Measurements from ENCODE around the gene ARAF. TPM values are rescaled to one million over a fixed set of nuclear protein-coding genes. Genes with fewer than 3 reads are reported as not detected.

ARAF gene
- total and polyA plus RNA-seq, 2 of the 13 experiments (the other 11 are each of a cell fraction or from before 2014, with no cell fraction given): 18.0 to 33.1 TPM

GRCh38 chrX:47619486-47620302 is 58.7 kb downstream of the ARAF start, which contains the start of gene SYN1 (continued):
- TF ChIP-seq SYNCRIP (IDR thresholded peaks at IDR 0.05; ENCODE audit: insufficient read depth, low read depth, low read length): no peak
- TF ChIP-seq SP2 (CRISPR knock-in tag; IDR thresholded peaks at IDR 0.05): 0 out of 2 replicates have a peak, but pooled peaks have one; percentile 25
- TF ChIP-seq ZFP62 (CRISPR knock-in tag; IDR thresholded peaks at IDR 0.05): no peak
- no peak for TF ChIP-seq ZNF432 (CRISPR knock-in tag; IDR thresholded peaks at IDR 0.05; ENCODE audit: borderline replicate concordance)
- TF ChIP-seq ZNF761 (CRISPR knock-in tag; conservative IDR thresholded peaks at IDR 0.05): no peak
- no peak for TF ChIP-seq POGZ (CRISPR knock-in tag; IDR thresholded peaks at IDR 0.05)
- no peak for TF ChIP-seq ZNF414 (CRISPR knock-in tag; IDR thresholded peaks at IDR 0.05)
- TF ChIP-seq ZHX1 (CRISPR knock-in tag; IDR thresholded peaks at IDR 0.05; ENCODE audit: low read depth): 0 out of 2 replicates have a peak, but pooled peaks have one; percentile 60
- TF ChIP-seq MXI1 (IDR thresholded peaks at IDR 0.05; ENCODE audit: borderline replicate concordance, low read depth, low read length): peak; percentile 49; the same call in 1 of the 3 replicates
- TF ChIP-seq MIER2 (CRISPR knock-in tag; IDR thresholded peaks at IDR 0.05): peak; percentile 95
- peak; percentile 73; the same call in 1 of the 2 replicates for TF ChIP-seq ZBTB10 (CRISPR knock-in tag; IDR thresholded peaks at IDR 0.05; ENCODE audit: borderline replicate concordance)
- no peak for TF ChIP-seq MTERF4 (CRISPR knock-in tag; IDR thresholded peaks at IDR 0.05)
- TF ChIP-seq HDAC1 (CRISPR knock-in tag; IDR thresholded peaks at IDR 0.05): no peak
- no peak for TF ChIP-seq ZNF737 (CRISPR knock-in tag; IDR thresholded peaks at IDR 0.05; ENCODE audit: borderline replicate concordance)
- no peak for TF ChIP-seq KDM5A (IDR thresholded peaks at IDR 0.05; ENCODE audit: borderline replicate concordance, low read length)
- TF ChIP-seq FOXC1 (CRISPR knock-in tag; IDR thresholded peaks at IDR 0.05; ENCODE audit: borderline replicate concordance): no peak
- no peak for TF ChIP-seq KLF15 (CRISPR knock-in tag; IDR thresholded peaks at IDR 0.05; ENCODE audit: borderline replicate concordance)
- TF ChIP-seq SAP130 (CRISPR knock-in tag; IDR thresholded peaks at IDR 0.05; ENCODE audit: low read depth): peak; percentile 63
- no peak for TF ChIP-seq TBP (CRISPR knock-in tag; IDR thresholded peaks at IDR 0.05)
- no peak for TF ChIP-seq ZNF282 (IDR thresholded peaks at IDR 0.05; ENCODE audit: partially characterized antibody)
